ENCODE results near the gene SLC1A7. TPM values are rescaled to one million over a fixed set of nuclear protein-coding genes. Genes with fewer than 3 reads are reported as not detected.

SLC1A7 gene
- total RNA-seq, 1 experiment from 2014 or later, result not detected

GRCh38 chr1:53049574-53049967 lies 92.9 kb downstream of the SLC1A7 start:
- H3K27ac ChIP-seq (ENCODE audit: low read depth, low read length), result no peak overlapping the region
- no peak overlapping the region for H3K4me2 ChIP-seq (ENCODE audit: low read length)
- H3K4me1 ChIP-seq (ENCODE audit: control insufficient read depth in 1 of 2, insufficient read depth in 2 of 2, low read length in 2 of 2), result peaks cover 4 to 12% of the 10 kb centered on the region in 2 experiments; a peak in 1 of 4 replicates
- H3K36me3 ChIP-seq (ENCODE audit: control insufficient read depth in 1 of 2, insufficient read depth in 2 of 2, low read length in 2 of 2), result no peaks in the 10 kb centered on the region
- ATAC-seq, result no peak
- no peaks in the 10 kb centered on the region for H3K27me3 ChIP-seq (ENCODE audit: insufficient read depth, low read length)
- H4K20me1 ChIP-seq (ENCODE audit: insufficient read depth), result no peaks in the 10 kb centered on the region
- H3K9ac ChIP-seq (ENCODE audit: low read length), result no peak overlapping the region
- ChIA-PET RAD21 (ENCODE audit: low non-redundant PET in 1 of 2, low total read pairs in 2 of 2, uncharacterized antibody in 2 of 2, unreplicated experiment in 2 of 2) (no interaction called here), CTCF (no interaction called here), POLR2A (no interaction called here)
- H3K79me2 ChIP-seq (ENCODE audit: insufficient read depth, low read length), result no peaks in the 10 kb centered on the region
- no peak overlapping the region for H2AFZ ChIP-seq (ENCODE audit: low read depth, low read length, poor library complexity, severe bottlenecking)
- no peaks in the 10 kb centered on the region for H3K9me2 ChIP-seq (ENCODE audit: insufficient read depth)
- no peak for DNase-seq (ENCODE audit: low read depth, low spot score)
- no peak overlapping the region for H3K4me3 ChIP-seq (replicated peaks in 1 of 2; ENCODE audit: low read depth in 1 of 2, low read length in 2 of 2)
- H3K9me3 ChIP-seq (ENCODE audit: control insufficient read depth in 1 of 2, insufficient read depth in 1 of 2, low read depth in 1 of 2, low read length in 2 of 2), result no peaks in the 10 kb centered on the region
- intact Hi-C loops (cut with micrococcal nuclease), result no loop called here
- BruUV-seq (replicated peaks), result no TSS peak
- TF ChIP-seq REST (IDR thresholded peaks at IDR 0.05; ENCODE audit: low read depth), result no peak

GRCh38 chr1:53048960-53049573 lies 93.4 kb downstream of the SLC1A7 start:
- DNase-seq (ENCODE audit: low read depth, low spot score) (no peak), ATAC-seq (no peak)
- ChIA-PET RAD21 (ENCODE audit: low non-redundant PET in 1 of 2, low total read pairs in 2 of 2, uncharacterized antibody in 2 of 2, unreplicated experiment in 2 of 2) (no interaction called here), POLR2A (no interaction called here), CTCF (no interaction called here)
- Histone ChIP-seq H3K79me2 (ENCODE audit: insufficient read depth, low read length) (no peaks in the 10 kb centered on the region), H2AFZ (ENCODE audit: low read depth, low read length, poor library complexity, severe bottlenecking) (no peak overlapping the region), H4K20me1 (ENCODE audit: insufficient read depth) (no peaks in the 10 kb centered on the region), H3K9ac (ENCODE audit: low read length) (no peak overlapping the region), H3K9me2 (ENCODE audit: insufficient read depth) (no peaks in the 10 kb centered on the region), H3K36me3 (ENCODE audit: control insufficient read depth in 1 of 2, insufficient read depth in 2 of 2, low read length in 2 of 2) (no peaks in the 10 kb centered on the region), H3K4me1 (ENCODE audit: control insufficient read depth in 1 of 2, insufficient read depth in 2 of 2, low read length in 2 of 2) (peaks cover 4 to 12% of the 10 kb centered on the region in 2 experiments; a peak in 1 of 4 replicates), H3K27me3 (ENCODE audit: insufficient read depth, low read length) (no peaks in the 10 kb centered on the region), H3K4me2 (ENCODE audit: low read length) (no peak overlapping the region), H3K27ac (ENCODE audit: low read depth, low read length) (no peak overlapping the region), H3K4me3 (replicated peaks in 1 of 2; ENCODE audit: low read depth in 1 of 2, low read length in 2 of 2) (no peak overlapping the region), H3K9me3 (ENCODE audit: control insufficient read depth in 1 of 2, insufficient read depth in 1 of 2, low read depth in 1 of 2, low read length in 2 of 2) (no peaks in the 10 kb centered on the region)
- TF ChIP-seq RAD21 (IDR thresholded peaks at IDR 0.05; ENCODE audit: low read depth), result no peak
- TF ChIP-seq EGR1 (IDR thresholded peaks at IDR 0.05; ENCODE audit: low read depth), result no peak
- no TSS peak for BruUV-seq (replicated peaks)
- intact Hi-C loops (cut with micrococcal nuclease), result no loop called here

Measured in HCT116 (cell line).